Putamen (tissue), 1 donor: ENCODE results near the gene DCTN2.
"Not testable (repeated sequence)": the region's sequence is repeated elsewhere in the genome, so short reads cannot be mapped to it uniquely, and the experiment has no call there.

Experiments used
- DNase-seq: peaks from one replicate; pipeline ENCODE4 v3.0.0-alpha.2; 2016; ENCODE audit warnings: low spot score

The DCTN2 gene

GRCh38 chr12:57515408-57515933 is 31.5 kb downstream of the DCTN2 start:
- DNase-seq = no peak

- DNase-seq = no peak
Observed at GRCh38 chr12:57514720-57515407, 32.1 kb downstream of the DCTN2 start.

GRCh38 chr12:57514246-57514645 is 32.7 kb downstream of the DCTN2 start:
- DNase-seq = not testable (repeated sequence)

- DNase-seq = not testable (repeated sequence)
Observed at GRCh38 chr12:57513677-57514076, 33.3 kb downstream of the DCTN2 start.

- no peak for DNase-seq
Observed at GRCh38 chr12:57513266-57513665, 33.7 kb downstream of the DCTN2 start.

- no peak for DNase-seq
Observed at GRCh38 chr12:57512665-57513064, 34.3 kb downstream of the DCTN2 start.

GRCh38 chr12:57511588-57512325 is 35.2 kb downstream of the DCTN2 start:
- no peak for DNase-seq

- DNase-seq = no peak
Observed at GRCh38 chr12:57511161-57511560, 35.8 kb downstream of the DCTN2 start.

GRCh38 chr12:57507796-57508195 is 39.2 kb downstream of the DCTN2 start:
- not testable (repeated sequence) for DNase-seq

- DNase-seq = not testable (repeated sequence)
Observed at GRCh38 chr12:57506541-57506940, 40.5 kb downstream of the DCTN2 start.

- not testable (repeated sequence) for DNase-seq
Observed at GRCh38 chr12:57502311-57502969, 44.6 kb downstream of the DCTN2 start.

- no peak for DNase-seq
Observed at GRCh38 chr12:57500213-57500612, 46.8 kb downstream of the DCTN2 start.

- DNase-seq = no peak
Observed at GRCh38 chr12:57498571-57498970, 48.4 kb downstream of the DCTN2 start.

- no peak for DNase-seq
Observed at GRCh38 chr12:57498132-57498502, 48.9 kb downstream of the DCTN2 start.

GRCh38 chr12:57497223-57498131 is 49.5 kb downstream of the DCTN2 start:
- DNase-seq = no peak

GRCh38 chr12:57496822-57497221 is 50.2 kb downstream of the DCTN2 start:
- no peak for DNase-seq

- not testable (repeated sequence) for DNase-seq
Observed at GRCh38 chr12:57495051-57495701, 51.8 kb downstream of the DCTN2 start.

- no peak for DNase-seq
Observed at GRCh38 chr12:57491393-57492280, 55.4 kb downstream of the DCTN2 start.

GRCh38 chr12:57490126-57490525 is 56.9 kb downstream of the DCTN2 start:
- no peak for DNase-seq

GRCh38 chr12:57489157-57489641 is 57.8 kb downstream of the DCTN2 start:
- no peak for DNase-seq
